Measurements from ENCODE around the gene CDH4. TPM values are rescaled to one million over a fixed set of nuclear protein-coding genes. Genes with fewer than 3 reads are reported as not detected.

Gene CDH4
- total RNA-seq, 1 donor from 2014 or later = not detected

GRCh38 chr20:61535536-61535935, 283.5 kb downstream of the CDH4 start:
- Mint-ChIP-seq H3K4me3 (no peak overlapping the region), H3K4me1 (no peaks in the 10 kb centered on the region), H3K9me3 (no peaks in the 10 kb centered on the region), H3K36me3 (ENCODE audit: low read depth) (no peaks in the 10 kb centered on the region), H3K27ac (no peak overlapping the region), H3K27me3 (no peaks in the 10 kb centered on the region)
- DNase-seq = no peak
- ChIA-PET CTCF (no interaction called here), POLR2A (no interaction called here)
- ATAC-seq (ENCODE audit: low read depth) = no peak
- no peak for TF ChIP-seq CTCF (IDR thresholded peaks at IDR 0.05)
- intact Hi-C loops (cut with micrococcal nuclease) = no loop called here

GRCh38 chr20:61535956-61536355, 283.9 kb downstream of the CDH4 start:
- CTCF ChIA-PET = no interaction called here
- intact Hi-C loops (cut with micrococcal nuclease) = no loop called here
- no peak for ATAC-seq (ENCODE audit: low read depth)
- no peaks in the 10 kb centered on the region for H3K4me1 Mint-ChIP-seq
- H3K27me3 Mint-ChIP-seq = no peaks in the 10 kb centered on the region
- no peak for DNase-seq
- no peaks in the 10 kb centered on the region for H3K9me3 Mint-ChIP-seq
- H3K36me3 Mint-ChIP-seq (ENCODE audit: low read depth) = no peaks in the 10 kb centered on the region
- no peak for TF ChIP-seq CTCF (IDR thresholded peaks at IDR 0.05)
- POLR2A ChIA-PET = no interaction called here
- no peak overlapping the region for H3K27ac Mint-ChIP-seq
- H3K4me3 Mint-ChIP-seq = no peak overlapping the region

- DNase-seq (no peak), ATAC-seq (ENCODE audit: low read depth) (no peak)
- no peak overlapping the region for H3K27ac Mint-ChIP-seq
- H3K27me3 Mint-ChIP-seq = no peaks in the 10 kb centered on the region
- no peak overlapping the region for H3K4me3 Mint-ChIP-seq
- no peaks in the 10 kb centered on the region for H3K9me3 Mint-ChIP-seq
- ChIA-PET CTCF (no interaction called here), POLR2A (no interaction called here)
- intact Hi-C loops (cut with micrococcal nuclease) = no loop called here
- H3K4me1 Mint-ChIP-seq = no peaks in the 10 kb centered on the region
- no peaks in the 10 kb centered on the region for H3K36me3 Mint-ChIP-seq (ENCODE audit: low read depth)
- no peak for TF ChIP-seq CTCF (IDR thresholded peaks at IDR 0.05)
These were observed 284.6 kb downstream of the CDH4 start for GRCh38 chr20:61536671-61537070.

- H3K27ac Mint-ChIP-seq = no peak overlapping the region
- ATAC-seq (ENCODE audit: low read depth) (no peak), DNase-seq (no peak)
- intact Hi-C loops (cut with micrococcal nuclease) = no loop called here
- H3K27me3 Mint-ChIP-seq = no peaks in the 10 kb centered on the region
- H3K9me3 Mint-ChIP-seq = peaks cover 3% of the 10 kb centered on the region
- no peaks in the 10 kb centered on the region for H3K36me3 Mint-ChIP-seq (ENCODE audit: low read depth)
- H3K4me1 Mint-ChIP-seq = no peaks in the 10 kb centered on the region
- ChIA-PET CTCF (no interaction called here), POLR2A (no interaction called here)
- H3K4me3 Mint-ChIP-seq = no peak overlapping the region
- TF ChIP-seq CTCF (IDR thresholded peaks at IDR 0.05) = no peak
These were observed 285.4 kb downstream of the CDH4 start for GRCh38 chr20:61537239-61538182.

GRCh38 chr20:61538183-61538942, 286.3 kb downstream of the CDH4 start:
- CTCF ChIA-PET = no interaction called here
- DNase-seq = no peak
- Mint-ChIP-seq H3K9me3 (peaks cover 3% of the 10 kb centered on the region), H3K4me3 (no peak overlapping the region), H3K27ac (no peak overlapping the region), H3K27me3 (no peaks in the 10 kb centered on the region), H3K4me1 (no peaks in the 10 kb centered on the region), H3K36me3 (ENCODE audit: low read depth) (no peaks in the 10 kb centered on the region)
- TF ChIP-seq CTCF (IDR thresholded peaks at IDR 0.05) = no peak
- no peak for ATAC-seq (ENCODE audit: low read depth)
- POLR2A ChIA-PET = no interaction called here
- intact Hi-C loops (cut with micrococcal nuclease) = no loop called here

Data from activated B cell treated with CpG ODN at 0.5 μM for 24 hours (primary cell).